Non-pigmented ciliary epithelial cell (primary cell): ENCODE results near the gene CATSPER3.

Experiments
- DNase-seq: peaks from one replicate; pipeline ENCODE4 v3.0.0-alpha.2; 2010; ENCODE audit warnings: low read depth

Gene CATSPER3

DNA sequence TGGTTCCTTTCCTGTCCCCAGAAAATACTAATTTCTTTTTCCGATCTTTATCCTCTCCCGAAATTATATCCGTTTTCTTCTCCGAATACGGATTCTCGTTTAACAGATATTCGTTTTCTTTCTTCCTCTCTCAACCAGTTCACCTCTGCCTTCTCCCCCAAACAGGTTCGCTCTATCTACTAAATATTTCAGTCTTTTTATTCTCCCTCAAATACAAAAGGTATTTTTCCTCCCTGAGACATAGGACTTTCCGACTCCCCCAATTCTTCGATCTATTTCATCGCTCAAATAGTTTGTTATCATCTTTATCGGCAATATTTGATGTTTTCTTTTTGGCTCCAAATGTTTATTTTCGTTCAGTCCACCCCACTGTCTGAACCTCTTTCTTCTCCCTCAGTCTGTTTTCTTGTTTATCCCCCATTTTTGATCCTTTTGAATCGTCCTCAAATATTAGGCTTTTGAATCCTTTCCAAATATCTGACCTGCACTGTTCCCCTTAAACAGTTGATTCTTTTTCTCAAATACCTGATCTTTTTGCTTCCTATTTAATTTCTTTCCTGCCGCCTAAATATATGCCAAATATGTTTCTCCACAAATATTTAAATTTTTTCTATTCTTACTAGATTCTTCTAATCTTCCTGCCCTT lies 61.9 kb downstream of the CATSPER3 start:
- DNase-seq: no peak

DNA sequence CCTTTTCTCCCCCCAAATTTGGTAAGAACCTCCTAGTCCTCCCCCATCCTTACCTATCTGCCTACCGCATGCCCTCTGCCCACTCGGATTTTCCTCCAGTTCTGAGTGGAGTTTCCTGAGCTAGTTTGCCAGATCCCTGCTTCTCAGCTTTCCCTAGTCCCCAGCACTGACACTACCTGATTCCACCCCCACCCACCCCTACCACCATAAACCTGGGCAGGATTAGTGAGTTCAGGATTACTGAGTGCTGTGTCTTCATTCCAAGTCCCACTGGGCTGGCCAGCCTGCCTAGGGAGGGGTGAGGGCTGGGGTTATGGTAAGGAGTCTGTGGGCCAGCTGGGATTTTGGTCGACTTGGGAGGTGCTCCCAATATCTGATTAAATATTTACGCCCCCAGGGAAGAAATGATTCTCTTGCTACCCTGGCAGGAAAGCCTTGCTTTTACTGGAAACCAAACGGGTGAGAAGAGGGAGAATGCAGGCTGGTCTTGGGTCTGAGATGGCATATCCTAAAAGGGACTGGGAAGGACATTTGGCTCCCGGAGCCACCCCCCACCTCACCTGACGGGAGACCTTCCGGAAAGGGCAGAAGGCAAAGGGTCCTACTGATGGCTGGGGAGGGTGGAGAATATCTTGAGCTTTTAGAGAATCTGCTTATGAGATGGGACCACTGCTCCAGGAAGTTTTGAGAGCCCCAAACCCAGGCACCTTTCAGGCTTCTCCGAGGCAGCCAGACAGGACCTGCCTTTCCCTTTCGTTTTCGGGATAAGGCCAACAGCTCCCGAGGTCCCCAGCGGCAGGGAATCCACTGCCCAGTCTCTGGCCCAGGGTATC lies 62.6 kb downstream of the CATSPER3 start:
- no peak for DNase-seq

DNA sequence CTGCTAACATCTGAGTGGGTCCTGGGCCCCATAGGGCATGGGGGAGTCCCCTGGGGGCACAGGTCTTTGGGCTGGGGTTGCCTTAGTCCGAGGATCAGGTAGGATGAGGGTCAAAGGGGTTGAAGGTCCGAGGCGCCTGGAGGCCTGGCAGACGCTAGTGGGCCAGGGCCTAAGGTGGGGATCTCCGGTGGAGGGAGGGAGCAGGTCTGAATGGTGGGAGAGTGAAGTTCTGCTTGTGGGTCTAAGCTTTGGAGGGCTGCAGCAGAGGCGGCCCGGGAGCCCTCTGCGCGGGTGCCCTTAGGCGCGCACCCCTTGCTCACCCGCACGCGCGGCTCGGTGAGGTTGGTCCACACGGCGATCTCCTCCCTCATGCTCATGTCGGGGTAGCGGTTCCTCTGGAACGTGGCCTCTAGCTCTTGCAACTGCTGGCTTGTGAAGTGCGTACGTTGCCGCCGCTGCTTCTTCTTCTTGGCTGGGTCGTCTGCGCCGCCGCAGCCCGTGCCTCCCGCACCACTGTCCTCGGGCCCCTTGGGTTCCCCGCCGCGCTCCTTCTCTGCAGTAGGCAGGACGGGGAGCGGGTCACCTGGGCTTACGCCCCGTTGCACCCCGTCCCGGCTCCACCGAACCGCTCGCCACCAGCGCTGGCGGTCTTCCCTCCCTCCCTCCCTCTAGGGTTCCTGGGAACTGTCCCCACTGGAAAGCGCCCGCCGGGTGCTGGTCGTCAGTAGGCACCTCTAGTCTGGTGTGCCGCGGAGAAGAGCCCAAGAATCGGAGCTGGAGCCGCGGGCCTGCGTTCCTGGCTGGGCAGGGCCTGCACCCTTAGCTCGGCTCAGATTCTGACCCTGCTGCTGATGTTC lies 63.5 kb downstream of the CATSPER3 start:
- DNase-seq: no peak

DNA sequence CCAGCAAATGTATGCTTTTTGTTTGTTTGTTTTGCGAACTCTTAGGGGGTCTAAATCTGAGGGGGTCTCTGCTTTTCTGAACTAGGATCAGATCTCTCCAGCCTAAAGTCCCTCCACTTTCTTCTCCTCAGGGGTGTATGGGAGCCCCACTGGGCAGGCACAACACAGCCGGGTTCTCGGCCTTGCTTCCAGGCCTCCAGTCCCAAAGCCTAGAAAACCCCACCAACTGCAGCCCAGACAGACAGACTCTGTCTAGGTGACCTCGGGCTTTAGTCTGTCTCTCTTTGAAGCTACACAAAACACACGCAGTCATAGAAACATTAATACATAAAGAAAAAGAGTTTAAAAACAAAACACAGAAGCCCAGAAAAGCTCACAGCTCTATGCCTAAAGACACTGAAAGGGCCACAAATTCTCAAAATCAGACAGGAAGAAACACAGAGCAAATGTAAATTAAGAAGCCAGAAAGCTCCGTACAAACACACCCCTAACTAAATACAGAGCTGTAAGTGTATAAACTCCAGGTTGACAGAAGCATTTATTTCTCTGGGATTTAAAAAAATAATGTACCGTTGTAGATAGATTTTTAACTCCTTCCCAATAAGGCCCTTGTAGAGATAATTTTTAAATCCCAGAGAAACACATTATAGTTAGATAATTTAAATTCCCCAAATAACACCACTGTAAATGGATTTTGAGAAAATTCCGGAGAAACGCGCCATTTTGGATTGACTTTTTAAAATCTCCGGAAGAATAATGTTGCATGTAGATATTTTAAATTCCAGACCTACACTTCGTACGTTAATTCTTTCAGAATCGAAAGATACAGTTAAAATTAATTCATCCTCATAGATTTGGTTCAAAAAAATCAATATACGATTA lies 64.3 kb downstream of the CATSPER3 start:
- no peak for DNase-seq

DNA sequence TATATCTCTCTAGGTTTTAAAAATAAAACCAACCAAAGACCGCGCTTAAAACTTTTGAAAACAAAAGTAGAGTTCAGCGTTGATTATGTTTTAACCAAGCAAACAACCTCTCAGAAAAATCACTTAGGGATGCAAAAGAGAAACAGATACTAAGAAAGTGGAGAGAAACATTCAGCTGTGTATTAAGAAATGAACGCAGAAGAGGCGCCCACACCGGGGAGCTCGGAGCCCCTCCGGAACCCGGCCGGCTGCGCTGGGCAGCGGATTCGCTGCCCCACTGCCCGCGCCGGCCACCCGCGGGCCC lies 64.9 kb downstream of the CATSPER3 start:
- DNase-seq: no peak

DNA sequence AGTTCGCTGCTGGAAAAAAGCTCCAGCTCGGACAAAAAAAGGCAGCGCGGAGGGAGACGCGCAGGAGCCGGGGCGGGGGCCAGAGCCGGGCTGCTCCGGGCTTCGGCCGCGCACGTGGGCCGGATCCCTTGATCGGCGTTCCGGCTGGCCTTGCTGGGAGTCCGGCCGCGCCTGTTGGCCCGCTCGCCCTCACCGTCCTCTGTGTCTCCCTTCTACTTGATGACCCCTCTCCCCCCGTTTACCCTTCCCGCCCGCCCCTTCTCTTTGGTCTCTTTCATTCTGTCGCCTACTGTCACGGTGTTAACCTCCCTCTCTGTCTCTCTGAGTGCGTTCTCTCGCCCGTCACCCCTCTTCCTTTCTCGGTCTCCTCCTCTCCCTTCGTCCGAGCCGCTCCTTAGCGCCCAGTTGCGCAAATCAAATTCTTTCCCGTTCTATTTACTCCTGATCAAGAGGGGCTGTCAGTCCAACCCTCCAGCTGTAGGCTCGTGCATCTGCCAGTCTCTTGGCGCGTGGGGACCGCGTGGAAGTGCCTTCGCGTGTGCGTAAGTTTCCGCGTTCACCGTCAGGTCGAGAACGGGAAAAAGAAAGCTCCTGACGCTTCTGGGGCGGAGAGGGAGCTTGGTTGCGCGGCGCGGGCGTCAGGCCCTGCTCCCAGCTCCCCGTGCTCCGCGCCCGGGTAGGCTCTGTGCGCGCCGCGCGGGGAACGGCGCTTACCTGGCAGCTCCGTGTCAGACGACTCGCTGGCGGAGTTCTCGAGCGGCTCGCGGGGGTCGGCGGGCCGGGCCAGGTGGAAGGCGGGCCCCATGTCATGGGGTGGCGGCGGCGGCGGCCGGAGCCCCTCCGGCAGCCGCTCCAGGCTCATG lies 65.5 kb downstream of the CATSPER3 start:
- no peak for DNase-seq

DNA sequence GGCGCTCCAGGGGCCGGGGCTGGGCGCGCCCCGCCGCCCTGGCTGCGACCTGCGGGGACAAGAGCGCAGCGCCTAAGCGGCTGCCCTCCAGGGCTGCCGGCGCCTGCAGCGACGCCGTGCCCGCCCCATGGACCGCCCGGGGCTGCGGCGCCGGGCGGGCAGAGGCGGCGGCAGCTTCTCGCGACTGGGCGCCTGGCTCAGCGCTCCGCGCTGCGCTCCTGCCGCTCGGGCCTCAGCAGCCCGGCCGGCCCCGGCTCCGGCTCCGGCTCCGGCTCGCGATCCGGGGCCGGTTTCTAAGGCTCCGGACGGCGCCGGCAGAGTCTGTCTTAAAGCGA lies 66.2 kb downstream of the CATSPER3 start, which contains the start of gene PITX1:
PITX1 (minus strand) TSS at position 328 of the 335 bp plus-strand sequence. CDS start 347 bp downstream, outside the sequence.
- DNase-seq: no peak

DNA sequence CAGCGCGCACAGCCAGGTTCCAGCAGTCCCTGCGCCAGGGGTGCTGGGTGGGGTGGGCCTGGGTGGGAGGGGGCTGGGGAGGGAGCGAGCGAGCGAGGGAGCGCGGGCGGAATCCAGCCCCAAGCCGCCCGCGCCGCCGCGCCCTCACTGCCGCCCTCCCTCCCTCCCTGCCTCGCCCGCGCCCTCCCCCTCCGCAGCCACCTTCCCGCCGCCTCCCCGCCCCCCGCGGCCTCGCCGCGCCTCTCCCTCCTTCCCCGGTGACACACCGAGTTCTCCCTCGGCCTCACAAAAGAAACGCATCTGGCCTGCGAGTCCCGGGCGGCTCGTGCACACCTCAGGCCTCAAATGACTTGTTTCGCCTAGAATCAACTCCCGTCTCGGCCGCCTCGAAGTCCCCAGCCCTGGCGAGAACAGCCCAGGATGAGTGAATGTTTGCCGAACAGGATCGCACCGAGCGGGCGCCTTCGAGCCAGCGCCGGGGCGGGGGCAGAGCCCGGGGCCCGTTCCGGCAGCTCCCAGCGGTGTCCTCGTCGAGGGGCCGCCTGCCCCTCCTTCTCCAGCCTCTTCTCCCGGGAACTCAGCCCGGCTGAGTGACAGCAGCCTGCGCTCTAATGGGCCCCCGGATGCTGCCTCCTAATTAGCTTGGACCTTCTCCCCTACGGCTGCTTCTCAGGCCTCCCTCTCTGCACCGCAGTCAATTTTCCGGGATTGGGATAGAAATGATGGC lies 66.7 kb downstream of the CATSPER3 start:
- DNase-seq: no peak

DNA sequence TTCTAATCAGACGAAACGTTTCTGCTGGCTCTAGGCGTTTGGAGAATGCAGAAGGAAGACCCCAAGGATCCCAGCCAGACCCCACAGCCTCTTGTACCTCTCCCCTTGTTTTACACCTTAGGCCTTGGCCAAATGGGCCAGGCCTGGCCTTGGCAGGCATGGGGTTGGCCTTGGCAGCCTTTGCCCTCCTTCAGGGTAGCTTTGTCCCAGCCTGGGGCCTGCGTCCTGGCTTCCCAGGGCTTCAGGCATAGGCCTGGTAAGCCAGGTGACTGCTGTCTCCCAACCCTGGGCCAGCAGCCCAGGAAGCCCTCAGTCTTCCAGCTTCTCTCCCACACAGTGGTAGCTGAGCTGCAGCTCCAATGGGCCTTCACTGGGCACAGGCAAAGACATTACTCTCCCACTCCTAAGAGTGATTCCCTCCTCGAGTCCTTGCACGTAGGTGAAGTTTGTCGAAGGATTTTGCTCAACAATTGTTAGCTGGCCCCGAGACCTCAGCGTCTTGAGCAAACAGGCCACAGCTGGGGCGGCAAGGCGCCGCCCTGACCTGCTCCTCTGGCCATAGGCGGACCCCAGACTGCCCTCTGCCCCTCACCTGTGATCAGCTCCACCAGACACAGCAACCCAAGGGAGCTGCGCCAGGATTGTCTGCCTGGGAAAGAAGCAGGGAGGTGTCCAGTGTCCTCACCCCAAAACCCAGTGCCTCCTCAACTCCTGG lies 67.4 kb downstream of the CATSPER3 start:
- DNase-seq: no peak

DNA sequence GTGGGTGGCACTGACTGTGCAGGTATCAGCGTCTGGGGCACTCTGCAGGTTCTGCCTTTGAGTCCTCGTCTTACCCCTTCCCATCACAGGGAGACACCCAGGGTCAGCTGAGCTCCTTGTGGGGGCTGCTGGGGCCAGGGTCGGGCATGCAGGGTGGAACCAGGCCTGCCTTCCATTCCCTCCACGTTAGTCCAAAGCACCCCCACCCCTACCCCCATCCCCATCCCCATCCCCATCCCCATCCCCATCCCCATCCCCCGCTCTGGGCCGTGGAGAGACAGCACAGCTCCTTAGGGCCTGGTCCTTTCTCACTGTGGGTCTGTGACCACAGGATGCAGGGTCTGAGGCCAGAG lies 67.9 kb downstream of the CATSPER3 start:
- DNase-seq: no peak

DNA sequence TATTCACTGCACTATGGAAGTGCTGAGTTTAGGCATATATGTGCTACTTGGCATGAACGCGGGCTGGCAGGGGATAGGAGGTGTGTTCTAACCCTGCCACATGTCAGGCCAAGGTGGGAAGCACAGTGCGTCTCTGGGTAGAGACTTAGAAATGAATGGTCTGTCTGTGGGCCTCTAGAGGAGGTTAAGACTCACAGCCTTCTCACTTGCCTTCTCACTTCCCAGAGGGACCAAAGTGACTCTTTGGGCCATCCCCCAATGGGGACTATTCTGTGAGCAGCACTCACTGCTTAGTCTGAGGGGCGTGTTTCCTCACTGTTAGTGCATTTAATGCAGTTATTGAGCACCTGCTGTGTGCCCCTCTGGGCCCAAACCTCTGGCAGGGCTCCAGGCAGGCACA lies 68.7 kb downstream of the CATSPER3 start:
- DNase-seq: no peak

DNA sequence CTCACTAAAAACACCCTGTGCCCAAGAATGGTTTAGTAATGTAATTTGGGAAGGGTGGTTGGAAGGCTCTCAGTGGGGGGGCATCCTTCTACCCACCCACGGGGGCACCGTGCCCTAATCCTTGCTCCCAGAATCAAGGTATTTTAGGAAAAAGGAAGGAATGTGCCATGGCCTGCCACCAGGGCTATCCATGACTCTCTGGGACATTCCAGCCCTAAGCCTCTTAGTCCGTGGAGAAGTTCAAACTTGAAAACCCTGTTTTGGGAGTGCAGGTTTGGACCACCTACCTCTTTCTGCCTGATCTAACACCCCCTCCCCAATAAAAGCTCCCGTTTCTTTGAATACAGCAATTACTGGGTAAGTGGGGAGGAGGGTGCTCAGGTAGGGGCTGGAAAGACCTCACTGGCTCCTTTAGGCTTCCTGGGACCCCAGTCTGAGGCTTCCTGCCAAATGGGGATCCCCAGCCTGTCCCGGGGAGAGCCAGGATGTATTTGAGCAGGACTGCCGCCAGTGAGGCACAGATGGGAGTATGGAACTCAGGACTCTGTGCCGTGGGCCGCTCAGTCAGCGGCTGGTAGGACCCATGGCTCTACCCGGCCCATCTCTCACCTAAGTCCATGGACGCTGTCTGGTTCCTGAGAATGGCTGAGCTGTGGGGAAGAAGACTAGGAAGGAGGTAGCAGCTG lies 70.0 kb downstream of the CATSPER3 start:
- no peak for DNase-seq

DNA sequence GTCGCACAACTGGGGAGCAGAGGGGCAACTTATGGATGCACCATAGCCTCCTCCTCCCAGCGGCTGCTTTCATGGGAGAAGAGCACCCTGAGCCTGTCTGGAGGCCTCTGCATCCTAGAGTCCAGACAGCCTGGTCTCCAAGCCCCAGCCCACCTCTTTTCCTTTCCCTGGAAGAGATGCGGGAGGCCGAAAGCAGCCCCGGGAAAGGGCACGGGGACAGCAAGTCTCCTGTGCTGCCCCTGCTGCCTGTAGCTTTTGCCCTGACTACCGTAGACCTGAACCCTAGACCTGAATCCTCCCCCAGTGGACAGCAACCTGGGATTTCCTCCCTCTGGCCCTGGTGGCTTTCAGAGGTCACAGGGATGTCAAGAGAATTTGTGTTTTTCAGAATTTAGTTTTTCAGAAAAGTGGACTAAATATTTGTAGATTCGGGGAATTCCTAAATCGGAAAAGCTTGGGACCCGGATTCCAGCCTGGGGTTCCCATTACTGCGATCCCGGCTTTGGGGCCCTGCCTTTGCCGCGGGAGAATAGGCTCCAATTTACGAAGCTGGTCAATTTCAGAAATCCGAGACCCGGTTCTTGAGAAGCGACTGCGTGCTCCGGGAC lies 70.6 kb downstream of the CATSPER3 start:
- DNase-seq: no peak

DNA sequence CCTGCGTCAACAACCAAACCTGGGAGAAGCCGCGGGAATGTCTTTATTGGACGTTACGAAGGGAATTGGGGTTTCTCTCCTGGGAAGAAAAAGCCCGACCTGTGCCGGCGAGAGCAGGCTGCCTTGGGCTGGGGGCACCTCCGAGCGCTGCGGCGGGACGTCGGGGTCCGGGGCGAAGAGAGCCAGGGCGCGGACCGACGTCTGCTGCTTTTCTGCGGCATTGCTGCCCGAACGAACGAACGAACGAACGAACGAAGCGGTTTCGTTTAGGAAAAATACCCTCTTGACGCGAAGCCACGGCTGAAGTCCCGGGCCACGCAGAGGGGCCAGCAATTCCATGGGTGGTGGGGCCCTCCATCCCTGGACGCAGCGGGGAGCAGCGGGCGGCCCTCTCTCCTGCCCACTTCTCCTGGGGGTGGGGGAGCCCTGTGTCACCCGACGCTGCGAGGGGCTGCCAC lies 71.1 kb downstream of the CATSPER3 start:
- no peak for DNase-seq

DNA sequence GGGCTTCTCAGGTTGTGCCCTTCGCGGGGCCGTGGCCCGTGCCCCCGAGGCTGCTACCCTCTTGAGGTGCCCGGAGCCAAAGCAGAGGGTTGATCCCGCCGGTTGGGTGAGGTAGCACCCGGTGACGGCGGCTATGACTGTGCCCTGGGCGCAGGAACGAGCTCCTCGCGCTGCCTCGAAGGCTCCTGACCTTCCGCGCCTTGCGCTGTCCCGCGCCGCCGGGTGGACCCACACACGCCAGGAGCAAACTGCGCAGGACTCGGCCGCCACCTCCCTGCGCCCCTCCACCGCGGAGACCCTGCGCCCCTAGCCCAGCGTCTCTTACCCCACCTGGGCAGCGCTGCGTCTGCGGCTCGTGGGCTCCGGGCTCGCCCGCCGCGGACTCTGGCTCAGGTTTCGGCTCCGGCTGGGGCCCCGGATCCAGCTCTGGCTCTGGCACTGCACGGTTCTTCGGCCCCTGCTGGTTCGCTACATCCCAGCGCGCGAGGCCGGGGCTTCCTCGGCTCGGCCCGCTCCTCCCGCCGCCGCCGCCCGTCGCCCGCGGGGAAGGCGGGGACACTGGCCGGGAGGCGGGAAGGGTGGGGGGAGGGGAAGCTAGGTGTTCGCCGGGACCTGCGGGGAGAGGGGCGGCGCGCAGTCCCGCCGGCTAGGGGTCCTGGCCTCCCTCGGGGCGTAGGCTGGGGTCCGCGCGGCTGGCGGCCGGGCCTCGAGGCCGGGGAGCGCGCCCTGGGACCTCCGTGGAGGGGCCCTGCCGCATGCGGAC lies 71.7 kb downstream of the CATSPER3 start:
- DNase-seq: no peak

DNA sequence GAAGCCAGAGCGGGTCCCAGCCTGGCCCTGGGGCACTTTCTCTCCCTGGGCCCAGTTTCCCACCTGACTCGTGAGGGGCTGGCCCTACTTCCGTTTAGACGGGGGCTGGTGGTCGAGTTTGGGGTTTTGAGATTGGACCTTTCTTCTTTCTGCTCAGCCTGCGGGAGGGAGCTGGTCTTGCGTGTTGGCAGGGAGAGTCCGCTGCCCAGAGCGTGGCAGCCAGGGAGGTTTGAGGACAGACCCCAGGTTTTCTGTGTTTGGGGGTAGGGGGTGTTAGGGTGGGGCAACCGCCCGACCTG lies 72.3 kb downstream of the CATSPER3 start:
- DNase-seq: no peak

DNA sequence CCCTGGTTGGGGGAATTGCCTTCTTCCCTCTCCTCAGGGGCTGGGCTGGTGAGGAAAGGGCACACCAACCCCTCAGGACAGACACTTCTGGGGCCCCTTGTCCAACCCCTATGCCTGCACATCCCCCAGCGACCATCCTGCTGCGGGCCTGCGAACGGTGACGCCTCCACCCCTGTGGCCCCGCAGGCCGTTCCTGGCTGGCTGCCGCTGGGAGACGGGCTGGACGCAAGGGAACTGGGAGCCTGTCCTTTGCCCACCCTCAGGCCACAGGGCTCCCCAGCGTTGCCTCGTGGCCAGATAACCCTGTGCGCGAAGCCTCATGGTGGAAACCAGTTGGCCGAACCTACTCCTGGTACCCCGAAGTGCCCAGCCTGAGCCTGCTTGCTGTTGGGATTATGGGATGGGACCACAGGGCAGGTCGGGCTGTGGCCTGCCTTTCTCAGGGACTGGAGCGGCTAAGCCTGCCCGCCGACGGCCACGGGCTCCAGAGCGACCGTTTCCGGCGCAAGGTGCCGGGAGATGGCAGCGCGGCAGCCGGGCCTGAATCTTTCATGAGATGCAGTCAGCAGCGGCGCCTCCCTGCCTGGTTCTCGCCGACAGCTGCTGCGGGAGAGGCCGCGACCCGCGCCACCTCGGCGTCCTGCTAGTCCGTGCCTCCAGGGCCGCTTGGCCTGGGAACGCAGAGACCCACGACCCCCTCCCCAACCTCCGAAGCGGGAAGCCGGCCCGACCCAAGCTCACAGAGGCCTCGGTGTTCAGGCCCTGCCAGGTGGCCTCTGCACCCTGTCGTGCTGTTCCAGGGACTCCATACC lies 72.8 kb downstream of the CATSPER3 start:
- no peak for DNase-seq
